ENCODE data around the gene APOBEC3C.
"Not testable (repeated sequence)": the region's sequence is repeated elsewhere in the genome, so short reads cannot be mapped to it uniquely, and the experiment has no call there.

APOBEC3C gene

DNA sequence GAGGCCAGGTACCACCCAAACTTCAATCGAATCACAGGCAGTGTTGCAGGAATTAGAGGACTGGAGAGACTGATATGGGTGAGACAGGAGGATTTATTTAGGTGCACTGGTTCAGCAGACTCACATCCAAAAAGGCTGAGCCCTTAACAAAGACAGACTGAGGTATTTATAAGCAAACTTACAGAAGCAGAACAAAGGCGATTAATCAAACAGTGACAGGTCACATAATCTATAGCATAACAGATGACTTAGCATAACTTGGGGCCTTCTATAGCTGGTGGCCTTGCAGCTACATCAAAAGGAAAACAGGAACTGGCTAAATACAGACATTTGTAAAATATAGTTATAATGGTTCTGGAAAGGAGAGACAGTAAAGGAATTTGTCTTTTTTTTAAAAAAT lies 29.8 kb upstream of the APOBEC3C start:
- no peak for DNase-seq (ENCODE audit: low read depth)
- no peak overlapping the region for H3K4me3 ChIP-seq (ENCODE audit: low read length)
- TF ChIP-seq, protein P1, sequence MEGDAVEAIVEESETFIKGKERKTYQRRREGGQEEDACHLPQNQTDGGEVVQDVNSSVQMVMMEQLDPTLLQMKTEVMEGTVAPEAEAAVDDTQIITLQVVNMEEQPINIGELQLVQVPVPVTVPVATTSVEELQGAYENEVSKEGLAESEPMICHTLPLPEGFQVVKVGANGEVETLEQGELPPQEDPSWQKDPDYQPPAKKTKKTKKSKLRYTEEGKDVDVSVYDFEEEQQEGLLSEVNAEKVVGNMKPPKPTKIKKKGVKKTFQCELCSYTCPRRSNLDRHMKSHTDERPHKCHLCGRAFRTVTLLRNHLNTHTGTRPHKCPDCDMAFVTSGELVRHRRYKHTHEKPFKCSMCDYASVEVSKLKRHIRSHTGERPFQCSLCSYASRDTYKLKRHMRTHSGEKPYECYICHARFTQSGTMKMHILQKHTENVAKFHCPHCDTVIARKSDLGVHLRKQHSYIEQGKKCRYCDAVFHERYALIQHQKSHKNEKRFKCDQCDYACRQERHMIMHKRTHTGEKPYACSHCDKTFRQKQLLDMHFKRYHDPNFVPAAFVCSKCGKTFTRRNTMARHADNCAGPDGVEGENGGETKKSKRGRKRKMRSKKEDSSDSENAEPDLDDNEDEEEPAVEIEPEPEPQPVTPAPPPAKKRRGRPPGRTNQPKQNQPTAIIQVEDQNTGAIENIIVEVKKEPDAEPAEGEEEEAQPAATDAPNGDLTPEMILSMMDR (conservative IDR thresholded peaks at IDR 0.05; ENCODE audit: low read length) = no peak

DNA sequence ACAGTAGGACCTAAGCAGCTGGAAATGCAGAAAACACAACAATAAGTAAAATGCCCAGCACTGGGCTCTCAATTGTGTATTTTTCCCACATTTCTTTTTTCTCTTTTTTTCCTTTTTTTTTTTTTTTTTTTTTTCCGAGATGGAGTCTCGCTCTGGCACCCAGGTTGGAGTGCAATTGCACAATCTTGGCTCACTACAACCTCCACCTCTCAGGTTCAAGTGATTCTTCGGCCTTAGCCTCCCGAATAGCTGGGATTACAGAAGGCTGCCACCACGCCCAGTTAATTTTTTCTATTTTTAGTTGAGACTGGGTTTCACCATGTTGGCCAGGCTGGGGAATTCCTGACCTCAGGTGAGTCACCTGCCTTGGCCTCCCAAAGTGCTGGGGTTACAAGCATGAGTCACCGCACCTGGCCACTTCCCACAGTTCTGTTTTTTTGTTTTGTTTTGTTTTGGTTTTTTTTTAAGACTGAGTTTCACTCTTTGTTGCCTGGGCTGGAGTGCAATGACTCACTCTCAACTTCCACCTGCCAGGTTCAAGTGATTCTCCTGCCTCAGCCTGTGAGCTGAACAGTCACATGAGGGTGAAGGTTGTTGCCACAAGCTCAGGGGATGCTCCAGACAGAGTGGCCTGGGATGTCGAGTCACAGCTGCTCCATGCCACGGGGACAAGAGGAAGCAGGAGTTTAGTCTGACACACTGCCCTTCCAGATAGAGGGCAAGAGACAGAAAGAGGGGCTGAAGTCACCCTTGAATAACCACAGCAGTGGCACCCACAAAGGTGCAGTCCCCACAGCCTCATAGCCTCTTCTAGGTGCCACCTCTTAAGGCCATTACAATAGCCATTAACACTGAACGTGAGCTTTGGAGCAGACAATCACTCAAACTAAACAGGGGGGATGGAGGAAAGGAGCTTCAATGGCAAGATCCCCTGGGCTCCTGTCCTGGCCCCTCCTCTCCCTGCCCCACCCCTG lies 29.0 kb upstream of the APOBEC3C start:
- H3K4me3 ChIP-seq (ENCODE audit: low read length); DNase-seq (ENCODE audit: low read depth): not testable (repeated sequence)

GRCh38 chr22:38986629-38987028 lies 27.4 kb upstream of the APOBEC3C start:
- DNase-seq (ENCODE audit: low read depth) = no peak
- TF ChIP-seq, protein P1 (conservative IDR thresholded peaks at IDR 0.05; ENCODE audit: low read length) = no peak
- H3K4me3 ChIP-seq (ENCODE audit: low read length) = no peak overlapping the region

DNA sequence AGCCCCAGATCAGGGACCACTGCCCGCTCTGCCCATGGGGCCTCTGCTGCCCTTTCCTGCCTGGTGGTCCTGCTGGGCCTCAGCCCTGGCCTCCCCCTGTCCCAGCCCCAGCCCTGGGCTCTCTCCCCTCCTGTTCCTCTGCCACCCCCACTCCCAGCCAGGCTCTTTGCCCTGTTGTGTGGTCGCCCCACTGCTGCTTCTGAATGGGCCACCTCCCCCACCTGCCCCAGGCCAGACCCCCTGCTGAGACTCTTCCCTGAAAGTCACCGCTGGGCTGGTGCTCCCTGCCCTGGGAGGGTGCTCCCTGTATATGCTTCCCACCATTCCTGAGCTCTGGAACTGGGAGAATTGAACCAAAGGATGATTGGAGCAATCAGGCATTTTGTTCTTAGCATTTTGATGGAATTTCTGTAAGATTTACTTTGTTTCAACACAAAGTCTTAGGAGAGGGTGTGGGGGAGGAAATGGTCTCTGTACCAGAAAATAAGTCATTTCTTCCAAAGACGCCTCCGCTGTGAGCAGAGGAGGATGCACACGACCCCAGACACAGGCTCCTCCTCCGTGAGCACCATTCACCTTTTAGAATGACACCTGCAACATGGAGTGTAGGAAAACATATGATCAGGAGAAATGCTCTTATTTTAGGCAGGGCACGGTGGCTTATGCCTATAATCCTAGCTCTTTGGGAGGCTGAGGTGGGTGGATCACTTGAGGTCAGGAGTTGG lies 26.7 kb upstream of the APOBEC3C start:
- TF ChIP-seq, protein P1 (conservative IDR thresholded peaks at IDR 0.05; ENCODE audit: low read length) = no peak
- DNase-seq (ENCODE audit: low read depth) = no peak

DNA sequence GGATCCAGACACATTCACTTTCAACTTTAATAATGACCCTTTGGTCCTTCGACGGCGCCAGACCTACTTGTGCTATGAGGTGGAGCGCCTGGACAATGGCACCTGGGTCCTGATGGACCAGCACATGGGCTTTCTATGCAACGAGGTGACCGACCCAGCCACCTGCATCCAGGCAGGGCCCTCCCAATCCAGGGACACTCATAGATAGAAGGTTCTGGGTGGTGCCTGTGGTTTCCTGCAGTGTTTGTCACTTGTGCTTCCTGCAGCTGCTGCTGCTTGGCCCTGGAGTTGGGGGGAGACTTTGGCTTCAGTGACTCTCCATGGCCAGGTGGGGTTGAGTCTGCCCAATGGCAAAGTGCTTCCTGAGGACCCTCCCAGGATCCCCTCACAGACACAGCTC lies 24.6 kb upstream of the APOBEC3C start:
- no peak overlapping the region for H3K4me3 ChIP-seq (ENCODE audit: low read length)
- DNase-seq (ENCODE audit: low read depth) = no peak
- TF ChIP-seq, protein P1 (conservative IDR thresholded peaks at IDR 0.05; ENCODE audit: low read length) = no peak

More for the DNA sequence above, 26.7 kb upstream of the APOBEC3C start:
- H3K4me3 ChIP-seq (ENCODE audit: low read length) = no peak overlapping the region

GRCh38 chr22:38992871-38993371 lies 21.1 kb upstream of the APOBEC3C start:
- not testable (repeated sequence) for DNase-seq (ENCODE audit: low read depth); H3K4me3 ChIP-seq (ENCODE audit: low read length)

GRCh38 chr22:38996105-38996504 lies 18.0 kb upstream of the APOBEC3C start:
- TF ChIP-seq, protein P1 (conservative IDR thresholded peaks at IDR 0.05; ENCODE audit: low read length) = no peak
- no peak for DNase-seq (ENCODE audit: low read depth)
- H3K4me3 ChIP-seq (ENCODE audit: low read length) = no peak overlapping the region

- no peak overlapping the region for H3K4me3 ChIP-seq (ENCODE audit: low read length)
- no peak for DNase-seq (ENCODE audit: low read depth)
These were observed 16.5 kb upstream of the APOBEC3C start for GRCh38 chr22:38997518-38997917.

More at GRCh38 chr22:38997518-38997917, 16.5 kb upstream of the APOBEC3C start:
- TF ChIP-seq, protein P1 (conservative IDR thresholded peaks at IDR 0.05; ENCODE audit: low read length) = no peak
